Measurements from ENCODE around the gene GSK3A. TPM values are rescaled to one million over a fixed set of nuclear protein-coding genes. Genes with fewer than 3 reads are reported as not detected.
A peak's percentile ranks its signal among the peaks of the same experiment; 100 is the strongest.

Gene GSK3A
- 10 to 100 TPM in 11 of 12 donors, not detected in 1; 36.1 to 84.0 (median 42.9) TPM for polyA plus RNA-seq (ENCODE audit: insufficient read length in 12 of 12)
- long read RNA-seq, donor 1, transcript GSK3A-201 (11 exons, 2,188 nt): major isoform, 14 of 20 reads
- long read RNA-seq, donor 1, partial matches to known transcripts: 5 of 20 reads
- long read RNA-seq, donor 1, other reads (novel, unspliced or antisense): 0 of 20 reads
- long read RNA-seq, donor 2, transcript GSK3A-201 (11 exons, 2,188 nt): major isoform, 12 of 19 reads
- long read RNA-seq, donor 2, partial matches to known transcripts: 5 of 19 reads
- long read RNA-seq, donor 2, other reads (novel, unspliced or antisense): 0 of 19 reads
- long read RNA-seq, donor 3, partial matches to known transcripts: 0 of 3 reads
- long read RNA-seq, donor 3, other reads (novel, unspliced or antisense): 0 of 3 reads
- long read RNA-seq, donor 4, transcript GSK3A-201 (11 exons, 2,188 nt): major isoform, 5 of 6 reads
- long read RNA-seq, donor 4, partial matches to known transcripts: 0 of 6 reads
- long read RNA-seq, donor 4, other reads (novel, unspliced or antisense): 0 of 6 reads
- long read RNA-seq, donor 5, transcript GSK3A-201 (11 exons, 2,188 nt): major isoform, 13 of 16 reads
- long read RNA-seq, donor 5, partial matches to known transcripts: 0 of 16 reads
- long read RNA-seq, donor 5, other reads (novel, unspliced or antisense): 0 of 16 reads
- long read RNA-seq, donor 6, transcript GSK3A-201 (11 exons, 2,188 nt): major isoform, 8 of 8 reads
- long read RNA-seq, donor 6, partial matches to known transcripts: 0 of 8 reads
- long read RNA-seq, donor 6, other reads (novel, unspliced or antisense): 0 of 8 reads
- long read RNA-seq, donor 7, partial matches to known transcripts: 0 of 5 reads
- long read RNA-seq, donor 7, other reads (novel, unspliced or antisense): 0 of 5 reads
- long read RNA-seq, donor 8, transcript GSK3A-201 (11 exons, 2,188 nt): major isoform, 14 of 14 reads
- long read RNA-seq, donor 8, partial matches to known transcripts: 0 of 14 reads
- long read RNA-seq, donor 8, other reads (novel, unspliced or antisense): 0 of 14 reads
- long read RNA-seq, donor 9, transcript GSK3A-201 (11 exons, 2,188 nt): major isoform, 6 of 8 reads
- long read RNA-seq, donor 9, partial matches to known transcripts: 0 of 8 reads
- long read RNA-seq, donor 9, other reads (novel, unspliced or antisense): 0 of 8 reads
- long read RNA-seq, donor 10, transcript GSK3A-201 (11 exons, 2,188 nt): major isoform, 10 of 11 reads
- long read RNA-seq, donor 10, partial matches to known transcripts: 0 of 11 reads
- long read RNA-seq, donor 10, other reads (novel, unspliced or antisense): 0 of 11 reads
- long read RNA-seq, donor 11, transcript GSK3A-201 (11 exons, 2,188 nt): major isoform, 15 of 15 reads
- long read RNA-seq, donor 11, partial matches to known transcripts: 0 of 15 reads
- long read RNA-seq, donor 11, other reads (novel, unspliced or antisense): 0 of 15 reads

- DNase-seq: peak; percentile 99
Observed at GRCh38 chr19:42242512-42243409, at the start of gene GSK3A. GSK3A (minus strand) TSS chr19:42242602; CDS start chr19:42242465, 137 bp downstream.

GRCh38 chr19:42291435-42291810, 49.0 kb upstream of the GSK3A start:
- no peak for DNase-seq

- no peak for DNase-seq
Observed at GRCh38 chr19:42290523-42291434, 48.4 kb upstream of the GSK3A start.

- DNase-seq: no peak
Observed at GRCh38 chr19:42290136-42290522, 47.7 kb upstream of the GSK3A start.

GRCh38 chr19:42289556-42290041, 47.2 kb upstream of the GSK3A start:
- DNase-seq: no peak

- DNase-seq: no peak
Observed at GRCh38 chr19:42288881-42289555, 46.6 kb upstream of the GSK3A start.

GRCh38 chr19:42288387-42288786, 46.0 kb upstream of the GSK3A start:
- no peak for DNase-seq

- DNase-seq: no peak
Observed at GRCh38 chr19:42287827-42288107, 45.4 kb upstream of the GSK3A start.

- no peak for DNase-seq
Observed at GRCh38 chr19:42287017-42287826, 44.8 kb upstream of the GSK3A start.

GRCh38 chr19:42286349-42287016, 44.1 kb upstream of the GSK3A start:
- no peak for DNase-seq

GRCh38 chr19:42285988-42286348, 43.6 kb upstream of the GSK3A start:
- DNase-seq: no peak

- no peak for DNase-seq
Observed at GRCh38 chr19:42285541-42285941, 43.1 kb upstream of the GSK3A start.

GRCh38 chr19:42284591-42285341, 42.4 kb upstream of the GSK3A start:
- no peak for DNase-seq

- no peak for DNase-seq
Observed at GRCh38 chr19:42284066-42284501, 41.7 kb upstream of the GSK3A start.

GRCh38 chr19:42283188-42284065, 41.0 kb upstream of the GSK3A start:
- DNase-seq: peak; percentile 93

GRCh38 chr19:42282819-42283187, 40.4 kb upstream of the GSK3A start:
- no peak for DNase-seq
